Measurements from ENCODE around the gene PRRG2.

The PRRG2 gene

DNA sequence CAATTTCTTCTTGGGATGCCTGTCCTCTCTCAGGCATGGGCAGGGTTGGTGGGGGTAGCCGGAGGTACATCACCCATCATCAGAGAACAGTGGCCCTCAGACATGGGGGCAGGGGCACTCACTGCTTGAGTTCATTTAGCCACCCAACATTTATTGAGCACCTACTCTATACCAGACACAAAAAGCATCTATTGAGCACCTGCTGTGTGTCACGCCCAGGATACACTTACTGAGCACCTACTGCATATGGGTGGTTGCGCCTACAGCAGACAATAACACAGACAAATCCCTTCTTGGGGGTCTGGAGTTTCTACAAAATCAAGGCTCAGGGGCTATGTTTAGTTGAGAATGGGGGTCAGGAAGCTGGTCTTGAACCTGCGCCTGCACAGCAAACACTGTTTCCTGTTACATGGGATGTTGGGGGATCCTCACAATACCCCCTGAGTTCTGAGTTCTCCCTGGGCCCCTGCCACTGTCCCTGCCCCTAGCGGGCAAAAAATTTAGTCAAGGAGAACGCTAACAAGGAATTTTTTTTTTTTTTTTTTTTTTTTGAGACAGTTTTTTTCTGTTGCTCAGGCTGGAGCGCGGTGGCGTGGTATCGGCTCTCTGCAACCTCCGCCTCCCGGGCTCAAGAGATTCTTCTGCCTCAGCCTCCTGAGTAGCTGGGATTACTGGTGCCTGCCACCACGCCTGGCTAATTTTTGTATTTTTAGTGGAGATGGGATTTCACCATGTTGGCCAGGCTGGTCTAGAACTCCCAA lies 41.7 kb upstream of the PRRG2 start:
- ChIA-PET CTCF (interaction anchor here (1.0 to 1.7 kb wide), 2 partner anchors 7 to 31 kb away, joined by 3 to 8 read pairs; no protein-coding TSS in a partner anchor), POLR2A (interaction anchor here (0.7 kb wide), 1 partner anchor 164 kb away, joined by 6 read pairs; no protein-coding TSS in a partner anchor)
- DNase-seq (ENCODE audit: extremely low spot score) = no peak
- TF ChIP-seq, protein P1, sequence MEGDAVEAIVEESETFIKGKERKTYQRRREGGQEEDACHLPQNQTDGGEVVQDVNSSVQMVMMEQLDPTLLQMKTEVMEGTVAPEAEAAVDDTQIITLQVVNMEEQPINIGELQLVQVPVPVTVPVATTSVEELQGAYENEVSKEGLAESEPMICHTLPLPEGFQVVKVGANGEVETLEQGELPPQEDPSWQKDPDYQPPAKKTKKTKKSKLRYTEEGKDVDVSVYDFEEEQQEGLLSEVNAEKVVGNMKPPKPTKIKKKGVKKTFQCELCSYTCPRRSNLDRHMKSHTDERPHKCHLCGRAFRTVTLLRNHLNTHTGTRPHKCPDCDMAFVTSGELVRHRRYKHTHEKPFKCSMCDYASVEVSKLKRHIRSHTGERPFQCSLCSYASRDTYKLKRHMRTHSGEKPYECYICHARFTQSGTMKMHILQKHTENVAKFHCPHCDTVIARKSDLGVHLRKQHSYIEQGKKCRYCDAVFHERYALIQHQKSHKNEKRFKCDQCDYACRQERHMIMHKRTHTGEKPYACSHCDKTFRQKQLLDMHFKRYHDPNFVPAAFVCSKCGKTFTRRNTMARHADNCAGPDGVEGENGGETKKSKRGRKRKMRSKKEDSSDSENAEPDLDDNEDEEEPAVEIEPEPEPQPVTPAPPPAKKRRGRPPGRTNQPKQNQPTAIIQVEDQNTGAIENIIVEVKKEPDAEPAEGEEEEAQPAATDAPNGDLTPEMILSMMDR (IDR thresholded peaks at IDR 0.05; ENCODE audit: control extremely low read depth, extremely low read depth, low read depth, missing control alignments) = no peak

DNA sequence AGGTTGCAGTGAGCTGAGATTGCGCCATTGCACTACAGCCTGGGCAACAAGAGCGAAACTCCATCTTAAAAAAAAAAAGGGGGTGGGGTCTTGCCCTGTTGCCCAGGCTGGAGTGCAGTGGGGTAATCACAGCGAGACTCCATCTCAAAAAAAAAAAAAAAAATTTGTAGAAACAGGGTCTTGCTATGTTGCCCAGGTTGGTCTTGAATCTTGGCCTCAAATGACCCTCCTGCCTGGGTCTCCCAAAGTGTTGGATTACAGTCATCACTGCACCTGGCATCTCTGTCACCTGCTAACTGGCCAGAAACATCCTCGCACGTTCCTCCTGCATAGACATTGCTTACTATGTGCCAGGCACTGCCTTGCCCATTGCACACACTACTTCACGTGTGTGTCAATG lies 39.2 kb upstream of the PRRG2 start:
- TF ChIP-seq, protein P1 (IDR thresholded peaks at IDR 0.05; ENCODE audit: control extremely low read depth, extremely low read depth, low read depth, missing control alignments) = no peak
- POLR2A ChIA-PET = no interaction called here
- no peak for DNase-seq (ENCODE audit: extremely low spot score)
- CTCF ChIA-PET = interaction anchor here (1.7 kb wide), 1 partner anchor 35 kb away, joined by 6 read pairs; no protein-coding TSS in a partner anchor

DNA sequence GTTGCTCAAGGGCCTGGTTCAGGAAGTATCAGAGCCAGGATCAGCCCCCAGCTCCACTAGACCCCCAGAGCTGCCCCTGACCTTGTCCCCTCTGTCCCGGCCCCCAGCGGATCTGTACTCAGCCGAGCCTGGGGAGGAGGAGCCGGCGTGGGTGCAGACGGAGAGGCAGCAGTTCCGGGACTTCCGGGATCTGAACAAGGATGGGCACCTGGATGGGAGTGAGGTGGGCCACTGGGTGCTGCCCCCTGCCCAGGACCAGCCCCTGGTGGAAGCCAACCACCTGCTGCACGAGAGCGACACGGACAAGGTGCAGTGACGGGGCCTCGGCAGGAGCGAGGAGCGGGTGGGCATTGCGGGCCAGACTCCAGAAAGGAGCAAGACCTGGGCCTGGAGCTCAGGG lies 38.7 kb upstream of the PRRG2 start:
- ChIA-PET CTCF (interaction anchor here (1.0 to 1.4 kb wide), 3 partner anchors 8 to 27 kb away, joined by 3 to 4 read pairs (median 3); no protein-coding TSS in a partner anchor), POLR2A (no interaction called here)
- DNase-seq (ENCODE audit: extremely low spot score) = no peak
- TF ChIP-seq, protein P1 (IDR thresholded peaks at IDR 0.05; ENCODE audit: control extremely low read depth, extremely low read depth, low read depth, missing control alignments) = no peak

DNA sequence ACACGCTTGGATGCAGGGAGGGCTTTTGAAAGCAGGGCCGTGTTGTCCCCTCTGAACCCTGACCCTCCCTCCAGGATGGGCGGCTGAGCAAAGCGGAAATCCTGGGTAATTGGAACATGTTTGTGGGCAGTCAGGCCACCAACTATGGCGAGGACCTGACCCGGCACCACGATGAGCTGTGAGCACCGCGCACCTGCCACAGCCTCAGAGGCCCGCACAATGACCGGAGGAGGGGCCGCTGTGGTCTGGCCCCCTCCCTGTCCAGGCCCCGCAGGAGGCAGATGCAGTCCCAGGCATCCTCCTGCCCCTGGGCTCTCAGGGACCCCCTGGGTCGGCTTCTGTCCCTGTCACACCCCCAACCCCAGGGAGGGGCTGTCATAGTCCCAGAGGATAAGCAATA lies 38.1 kb upstream of the PRRG2 start:
- TF ChIP-seq, protein P1 (IDR thresholded peaks at IDR 0.05; ENCODE audit: control extremely low read depth, extremely low read depth, low read depth, missing control alignments) = no peak
- CTCF ChIA-PET = interaction anchor here (1.0 to 1.4 kb wide), 4 partner anchors 9 to 27 kb away, joined by 3 to 4 read pairs (median 3); no protein-coding TSS in a partner anchor
- DNase-seq (ENCODE audit: extremely low spot score) = no peak
- POLR2A ChIA-PET = no interaction called here

DNA sequence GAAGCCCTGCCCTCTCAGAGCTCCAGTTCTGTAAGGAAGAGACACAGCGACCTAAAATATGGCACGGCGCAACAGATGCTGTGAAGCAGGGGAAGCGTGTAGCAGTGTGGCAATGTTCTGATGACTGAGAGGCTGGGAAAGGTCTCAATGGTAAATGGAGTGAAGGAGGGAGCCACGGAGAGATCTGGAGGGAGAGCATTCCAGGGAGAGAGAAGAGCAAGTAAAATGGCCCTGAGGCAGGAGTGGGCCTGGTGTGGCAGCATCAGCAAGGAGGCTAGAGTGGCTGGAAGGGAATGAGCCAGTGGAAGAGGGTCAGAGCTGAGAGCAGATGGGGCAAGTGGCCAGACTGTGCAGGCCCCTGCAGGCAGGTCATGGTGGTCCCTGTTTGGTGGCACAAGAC lies 37.0 kb upstream of the PRRG2 start:
- CTCF ChIA-PET = interaction anchor here (1.1 to 1.6 kb wide), 2 partner anchors 22 to 37 kb away, joined by 3 to 6 read pairs; no protein-coding TSS in a partner anchor
- DNase-seq (ENCODE audit: extremely low spot score) = no peak
- POLR2A ChIA-PET = no interaction called here
- TF ChIP-seq, protein P1 (IDR thresholded peaks at IDR 0.05; ENCODE audit: control extremely low read depth, extremely low read depth, low read depth, missing control alignments) = no peak

DNA sequence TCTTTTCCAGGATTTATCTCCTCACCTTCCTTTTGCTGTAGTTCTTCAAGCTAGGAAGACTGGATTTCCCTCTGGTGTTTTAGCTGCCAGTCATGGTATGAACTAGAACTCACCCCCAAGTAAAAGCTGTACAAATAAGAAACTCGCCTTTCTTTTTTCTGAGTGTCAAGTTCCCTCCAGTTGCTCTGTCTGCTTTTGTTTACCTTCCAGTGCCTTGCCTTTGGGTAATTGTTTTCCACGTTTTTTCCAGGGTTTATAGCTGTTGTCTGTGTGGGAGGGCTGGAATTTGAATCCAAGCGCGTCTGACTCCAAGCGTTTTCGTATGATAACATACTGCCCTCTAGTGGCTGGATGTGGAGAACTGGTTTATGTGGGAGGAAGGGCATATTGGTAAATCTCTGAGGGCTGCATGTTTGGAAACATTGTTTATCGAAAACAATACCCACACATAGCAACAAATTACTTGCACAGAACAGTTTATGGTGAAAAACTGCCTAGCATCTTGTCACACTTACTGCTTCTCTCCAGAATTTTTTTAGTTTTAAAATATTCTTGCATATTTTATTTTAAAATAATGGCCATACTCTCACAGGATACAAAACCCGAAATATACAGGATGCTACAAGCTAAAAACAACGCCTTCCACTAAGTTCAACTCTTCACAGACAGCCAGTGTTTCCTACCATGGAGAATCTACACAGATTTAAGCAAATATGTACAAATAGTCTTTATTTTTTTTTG lies 34.1 kb upstream of the PRRG2 start:
- ChIA-PET CTCF (interaction anchor here (0.7 to 7.2 kb wide), 33 partner anchors 9 to 326 kb away, joined by 3 to 98 read pairs (median 5); partner anchors contain the start of genes FLT3LG, NOSIP, RCN3 and RRAS), POLR2A (no interaction called here)
- DNase-seq (ENCODE audit: extremely low spot score) = peak; percentile 80
- TF ChIP-seq, protein P1 (IDR thresholded peaks at IDR 0.05; ENCODE audit: control extremely low read depth, extremely low read depth, low read depth, missing control alignments) = peak; percentile 81
